ENCODE results near the gene PLA2G15.
A peak's percentile ranks its signal among the peaks of the same experiment; 100 is the strongest.

The PLA2G15 gene

GRCh38 chr16:68232335-68232734 lies 12.8 kb upstream of the PLA2G15 start:
- DNase-seq (ENCODE audit: low read depth): no peak

GRCh38 chr16:68233085-68233834 lies 11.9 kb upstream of the PLA2G15 start:
- no peak for DNase-seq (ENCODE audit: low read depth)

- DNase-seq (ENCODE audit: low read depth): no peak
Observed at GRCh38 chr16:68233835-68234187, 11.4 kb upstream of the PLA2G15 start.

DNA sequence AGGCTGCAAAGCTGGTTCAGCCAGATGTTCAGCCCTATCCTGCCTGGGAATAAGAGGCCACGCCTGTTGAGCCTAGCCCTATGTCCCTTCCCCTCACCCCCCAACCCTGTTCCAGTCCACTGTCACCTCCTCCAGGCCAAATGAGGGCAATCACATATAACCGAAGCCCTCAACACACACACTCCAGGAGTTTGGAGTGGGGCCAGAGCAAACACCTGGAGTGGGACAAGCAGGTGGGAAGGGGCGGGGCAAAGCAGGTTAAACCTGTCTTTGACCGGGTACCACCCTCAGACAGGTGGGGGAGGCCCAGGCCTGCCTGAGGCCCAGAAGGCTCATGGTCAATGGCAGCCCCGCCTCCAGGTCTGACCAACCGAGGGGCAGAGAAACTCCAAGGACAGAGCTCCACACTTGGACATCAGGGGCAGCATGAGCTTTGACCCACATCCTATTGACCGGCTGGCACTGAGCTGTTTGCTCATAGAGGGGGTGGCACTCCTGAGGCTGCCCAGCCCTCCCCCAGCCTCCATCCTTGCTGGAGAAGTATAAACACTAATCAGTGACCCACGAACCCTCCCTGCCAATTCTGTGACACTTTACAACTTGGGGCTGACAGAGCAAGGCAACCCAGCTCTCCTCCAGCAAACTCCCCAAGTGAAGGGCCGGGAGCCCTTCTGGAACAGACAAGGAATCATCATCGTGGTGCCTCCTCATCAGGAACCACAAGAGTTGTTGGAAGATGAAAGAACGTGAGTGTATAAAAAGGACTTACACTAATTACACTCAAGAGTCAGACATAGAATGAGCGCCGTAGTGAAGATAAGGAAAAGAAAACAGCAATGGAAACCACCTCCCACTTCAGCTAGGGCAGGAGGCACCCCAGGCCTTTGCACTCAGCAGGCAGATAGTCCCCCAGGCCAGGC lies 10.7 kb upstream of the PLA2G15 start:
- DNase-seq (ENCODE audit: low read depth): no peak

- DNase-seq (ENCODE audit: low read depth): no peak
Observed at GRCh38 chr16:68235108-68235886, 9.9 kb upstream of the PLA2G15 start.

- DNase-seq (ENCODE audit: low read depth): no peak
Observed at GRCh38 chr16:68235887-68236136, 9.4 kb upstream of the PLA2G15 start, which contains the start of gene ESRP2. ESRP2 (minus strand) TSS chr16:68236127; CDS start chr16:68236045, 82 bp downstream.

GRCh38 chr16:68236137-68236825 lies 8.9 kb upstream of the PLA2G15 start:
- DNase-seq (ENCODE audit: low read depth): no peak

DNA sequence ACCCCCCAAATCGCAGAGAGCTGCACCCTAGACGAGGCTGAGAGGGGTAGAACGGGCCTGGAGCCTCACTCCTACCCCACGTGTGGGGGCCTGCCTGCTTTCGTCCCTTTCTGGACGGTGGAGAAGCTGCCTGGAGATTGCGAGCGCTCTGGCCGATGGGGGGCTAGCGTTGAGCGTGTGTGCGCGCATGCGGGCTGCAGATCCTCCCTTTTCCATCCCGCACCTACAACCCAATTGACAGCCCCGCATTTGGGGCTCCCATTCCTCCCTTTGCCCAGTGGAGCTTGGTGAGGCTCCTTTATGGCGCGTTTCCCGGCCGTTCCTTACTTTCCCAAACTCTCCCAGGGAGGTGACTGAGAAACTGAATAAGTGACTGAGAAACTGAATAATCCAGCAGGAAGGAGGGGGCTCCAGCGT lies 8.3 kb upstream of the PLA2G15 start:
- DNase-seq (ENCODE audit: low read depth): no peak

DNA sequence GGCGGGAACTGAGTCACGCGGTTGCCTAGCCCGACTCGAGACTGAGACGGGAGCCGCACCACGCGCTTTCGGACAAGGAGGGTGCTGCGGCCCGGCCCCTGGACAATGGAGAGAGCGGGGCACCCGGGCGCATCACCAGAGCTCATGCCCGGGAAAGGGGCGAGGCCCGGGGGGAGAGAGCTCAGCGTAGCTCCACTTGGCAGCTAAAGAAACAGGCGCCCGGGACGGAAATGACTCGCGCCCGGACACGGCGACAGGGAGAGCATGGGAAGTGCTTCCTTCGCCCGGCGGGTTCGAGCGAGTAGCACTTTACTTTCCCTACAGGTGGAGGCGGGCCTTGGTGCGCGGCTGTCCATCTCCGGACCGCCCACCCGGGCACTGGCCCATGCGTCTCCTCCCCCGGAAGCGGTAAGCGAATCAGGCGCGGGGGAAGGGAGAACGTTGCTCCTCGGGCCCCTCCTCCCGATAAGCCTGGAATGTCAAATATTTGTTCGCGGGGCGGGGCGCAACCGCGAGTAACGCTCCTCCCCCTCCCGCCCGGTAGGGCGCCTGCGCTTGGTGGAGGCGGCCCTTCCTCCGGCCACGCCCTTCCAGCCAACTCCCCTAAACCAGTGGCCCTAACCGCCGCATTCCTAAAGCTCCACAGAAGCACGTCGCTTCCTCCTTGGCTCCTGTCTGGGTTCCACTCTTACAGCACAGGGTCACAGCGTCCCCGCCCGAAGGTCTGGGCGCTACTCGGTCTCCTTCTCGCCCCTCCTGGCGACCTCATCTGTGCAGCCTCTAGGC lies 7.7 kb upstream of the PLA2G15 start:
- peak; percentile 75 for DNase-seq (ENCODE audit: low read depth)

GRCh38 chr16:68238029-68238345 lies 7.2 kb upstream of the PLA2G15 start:
- DNase-seq (ENCODE audit: low read depth): no peak

GRCh38 chr16:68242085-68242484 lies 3.1 kb upstream of the PLA2G15 start:
- DNase-seq (ENCODE audit: low read depth): no peak

DNA sequence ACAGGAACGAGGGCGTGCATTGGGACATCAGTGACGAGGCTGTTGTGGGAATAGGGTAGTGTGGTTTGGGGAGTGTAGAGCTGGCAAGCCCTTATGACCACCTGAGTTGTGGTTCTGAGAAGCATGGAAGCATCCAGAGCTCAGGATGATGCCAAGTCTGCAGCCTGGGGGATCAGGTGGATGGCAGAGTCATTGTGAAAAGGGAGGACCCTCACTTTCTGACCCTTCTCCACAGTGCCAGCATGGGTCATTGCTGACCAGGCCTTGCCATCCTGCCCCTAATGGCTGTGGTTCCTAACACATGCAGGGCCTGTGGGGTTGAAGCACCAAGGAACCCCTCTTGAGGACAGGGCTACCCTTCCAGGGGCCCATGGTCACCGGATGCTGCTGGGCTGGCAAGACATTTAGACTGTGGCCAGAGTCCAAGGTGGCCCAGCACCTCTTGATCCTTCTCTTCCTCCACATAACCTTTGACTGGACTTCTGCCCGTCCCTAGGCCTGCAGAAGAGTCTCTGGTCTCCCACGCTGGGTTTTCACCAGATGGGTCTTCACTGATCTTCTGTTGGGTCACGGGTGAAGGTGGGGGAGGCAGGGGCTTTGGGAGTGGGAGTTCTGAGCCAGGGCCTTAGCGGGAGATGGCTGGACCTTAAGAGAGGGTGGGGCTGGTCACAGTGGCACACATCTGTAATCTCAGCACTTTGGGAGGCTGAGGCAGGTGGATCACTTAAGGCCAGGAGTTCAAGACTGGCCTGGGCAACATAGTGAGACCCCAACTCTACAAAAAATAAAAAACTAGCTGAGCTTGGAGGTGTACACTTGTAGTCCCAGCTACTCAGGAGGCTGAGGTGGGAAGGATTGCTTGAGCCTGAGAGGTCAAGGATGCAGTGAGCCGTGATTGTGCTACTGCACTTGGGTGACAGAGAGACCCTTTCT lies 2.0 kb upstream of the PLA2G15 start:
- DNase-seq (ENCODE audit: low read depth): no peak

DNA sequence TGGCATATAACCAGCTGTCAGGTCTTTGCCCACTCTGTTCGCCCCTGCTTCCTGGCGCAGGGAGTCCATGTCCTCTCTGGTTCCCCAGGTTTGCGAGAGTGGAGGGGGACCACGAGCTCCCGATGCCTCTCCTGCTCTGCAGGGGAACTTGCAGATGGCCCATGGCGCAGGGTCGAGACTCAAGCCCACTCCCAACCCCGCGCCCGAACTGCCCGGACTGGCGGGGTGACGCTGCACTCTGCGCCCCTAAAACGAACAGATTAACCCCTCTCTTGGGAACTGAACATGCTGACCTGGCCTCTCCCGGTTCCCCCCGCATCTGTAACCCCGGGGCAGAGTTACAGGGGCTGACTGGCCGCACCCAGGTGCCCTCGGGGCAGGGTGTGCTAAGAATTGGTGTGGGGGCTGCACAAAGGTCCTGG lies 681 bp upstream of the PLA2G15 start:
- DNase-seq (ENCODE audit: low read depth): no peak

- DNase-seq (ENCODE audit: low read depth): no peak
Observed at GRCh38 chr16:68246121-68246520, 948 bp downstream of the PLA2G15 start.

DNA sequence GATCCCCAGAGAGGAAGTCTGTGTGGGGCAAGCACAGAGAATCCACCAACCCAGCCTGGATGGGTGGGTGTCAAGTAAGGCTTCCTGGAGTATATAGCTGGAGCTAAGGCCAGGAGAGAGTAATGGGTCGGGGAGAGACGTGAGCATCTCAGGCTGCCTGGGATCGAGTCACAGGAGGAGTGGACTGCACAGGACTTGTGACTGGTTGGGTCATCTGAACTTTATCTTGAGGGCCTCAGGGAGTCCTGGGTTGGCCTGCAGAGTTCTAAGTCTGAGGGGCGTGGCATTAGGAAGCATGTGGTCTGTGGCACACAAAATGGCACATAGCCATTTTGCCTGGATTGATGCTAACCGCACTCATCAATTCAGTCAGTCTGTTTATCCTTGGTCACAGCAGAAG lies 1.5 kb downstream of the PLA2G15 start:
- no peak for DNase-seq (ENCODE audit: low read depth)

GRCh38 chr16:68247400-68247799 lies 2.2 kb downstream of the PLA2G15 start:
- no peak for DNase-seq (ENCODE audit: low read depth)

GRCh38 chr16:68247932-68248331 lies 2.8 kb downstream of the PLA2G15 start:
- DNase-seq (ENCODE audit: low read depth): no peak

- DNase-seq (ENCODE audit: low read depth): no peak
Observed at GRCh38 chr16:68249371-68249770, 4.2 kb downstream of the PLA2G15 start.

DNA sequence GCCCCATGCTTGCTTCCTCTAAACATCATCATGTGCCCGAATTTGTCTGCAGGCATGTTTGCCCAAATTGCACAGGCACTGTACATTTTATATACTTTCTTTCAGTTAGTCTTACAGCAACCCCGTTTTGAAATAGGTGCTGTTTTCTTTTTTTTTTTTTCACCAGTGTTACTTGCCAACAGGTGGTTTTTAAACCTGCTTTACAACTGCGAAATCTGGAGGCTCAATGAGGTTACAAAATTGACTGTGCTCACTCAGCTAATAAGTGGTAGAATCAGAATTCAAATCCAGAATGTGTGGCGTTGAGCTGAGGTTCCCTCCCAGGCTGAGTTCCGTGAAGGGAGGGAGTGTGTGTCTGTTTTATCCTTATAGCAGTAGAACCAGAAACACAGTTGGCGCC lies 5.8 kb downstream of the PLA2G15 start:
- no peak for DNase-seq (ENCODE audit: low read depth)

DNA sequence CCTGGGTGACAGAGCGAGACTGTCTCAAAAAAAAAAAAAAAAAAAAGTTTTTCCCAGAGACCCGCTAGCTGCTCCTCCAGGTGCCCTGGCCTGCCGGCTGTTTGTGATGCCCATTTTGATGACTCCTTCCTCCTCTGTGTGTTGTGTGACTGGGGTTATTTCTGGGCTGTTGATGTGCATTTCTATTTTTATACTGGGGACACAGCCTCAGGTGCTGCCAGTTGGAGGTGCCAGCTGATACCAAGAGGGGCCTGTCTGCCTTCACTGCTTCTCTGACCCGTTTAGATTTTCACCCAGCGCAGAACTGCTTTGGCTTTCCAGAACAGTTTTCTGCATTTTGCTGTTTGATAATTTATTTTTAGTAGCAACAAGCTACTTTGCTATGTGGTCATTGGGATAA lies 6.7 kb downstream of the PLA2G15 start:
- no peak for DNase-seq (ENCODE audit: low read depth)

All from stimulated activated CD8-positive, alpha-beta memory T cell treated with anti-CD3 and anti-CD28 coated beads, Interleukin-12 subunit alpha, Interleukin-12 subunit beta, amount 100 ng/mL, for 1 hour (primary cell).